Nephron (organoid): ENCODE measurements around the gene TRPC4.
A peak's percentile ranks its signal among the peaks of the same experiment; 100 is the strongest.
"Not testable (repeated sequence)": the region's sequence is repeated elsewhere in the genome, so short reads cannot be mapped to it uniquely, and the experiment has no call there.

Experiments used
- H3K27ac Mint-ChIP-seq, 3 experiments: 2 replicates each; pipeline ENCODE4 v1.8.0; 2020; ENCODE audit warnings: mixed read lengths in 3 of 3, mild to moderate bottlenecking in 2 of 3, moderate library complexity in 1 of 3
- H3K27me3 Mint-ChIP-seq: 2 replicates; pipeline ENCODE4 v1.8.0; 2021; ENCODE audit warnings: low read depth, mild to moderate bottlenecking, moderate library complexity, mixed read lengths
- H3K36me3 Mint-ChIP-seq: 2 replicates; pipeline ENCODE4 v1.8.0; 2020; ENCODE audit warnings: low read depth, mixed read lengths
- H3K4me1 Mint-ChIP-seq: 2 replicates; pipeline ENCODE4 v1.8.0; 2020; ENCODE audit warnings: mixed read lengths
- H3K4me3 Mint-ChIP-seq, 3 experiments: 2 replicates each; pipeline ENCODE4 v1.8.0; 2020; ENCODE audit warnings: mild to moderate bottlenecking in 3 of 3, mixed read lengths in 3 of 3, moderate library complexity in 2 of 3
- H3K9me3 Mint-ChIP-seq: 2 replicates; pipeline ENCODE4 v1.8.0; 2020; ENCODE audit warnings: mixed read lengths
- CTCF ChIP-seq, 3 experiments: fragments of 200-600 bp; sonication (generic); IDR thresholded peaks; one replicate each; pipeline ENCODE4 v1.5.0; 2021; ENCODE audit warnings: antibody characterized with exemption in 3 of 3; ENCODE audit not compliant: unreplicated experiment in 3 of 3

TRPC4 gene

GRCh38 chr13:37599519-37599918 lies 270.1 kb downstream of the TRPC4 start:
- no peak for TF ChIP-seq CTCF (IDR thresholded peaks at IDR 0.05; ENCODE audit: unreplicated experiment in 3 of 3)
- Mint-ChIP-seq H3K27ac (peak overlapping the region; percentile 81 to 95 (median 94)), H3K27me3 (no peaks in the 10 kb centered on the region), H3K9me3 (no peaks in the 10 kb centered on the region), H3K4me1 (peaks cover 51% of the 10 kb centered on the region), H3K36me3 (peaks cover 17% of the 10 kb centered on the region), H3K4me3 (peak overlapping the region; percentile 85 to 97 (median 93))

- Mint-ChIP-seq H3K36me3 (peaks cover 17% of the 10 kb centered on the region), H3K9me3 (no peaks in the 10 kb centered on the region), H3K27ac (peak within 1 kb of the TSS; percentile 82 to 95 (median 94)), H3K27me3 (no peaks in the 10 kb centered on the region), H3K4me3 (peak within 1 kb of the TSS; percentile 85 to 97 (median 93)), H3K4me1 (peaks cover 45% of the 10 kb centered on the region)
- no peak for TF ChIP-seq CTCF (IDR thresholded peaks at IDR 0.05; ENCODE audit: unreplicated experiment in 3 of 3)
Measured at GRCh38 chr13:37598597-37598996, 271.0 kb downstream of the TRPC4 start, which contains the start of gene POSTN. Gene POSTN (minus strand): TSS chr13:37598768. CDS start chr13:37598726, 42 bp downstream.

- no peak for TF ChIP-seq CTCF (IDR thresholded peaks at IDR 0.05; ENCODE audit: unreplicated experiment in 3 of 3)
- Mint-ChIP-seq H3K4me3 (peak overlapping the region; percentile 85 to 97 (median 93)), H3K4me1 (peaks cover 38% of the 10 kb centered on the region), H3K27ac (peak overlapping the region; percentile 82 to 92 (median 90)), H3K36me3 (peaks cover 17% of the 10 kb centered on the region), H3K9me3 (no peaks in the 10 kb centered on the region), H3K27me3 (no peaks in the 10 kb centered on the region)
Measured at GRCh38 chr13:37597477-37598025, 272.0 kb downstream of the TRPC4 start.

GRCh38 chr13:37596805-37597204 lies 272.8 kb downstream of the TRPC4 start:
- H3K4me1 Mint-ChIP-seq: peaks cover 30% of the 10 kb centered on the region
- TF ChIP-seq CTCF (IDR thresholded peaks at IDR 0.05; ENCODE audit: unreplicated experiment in 3 of 3): no peak

GRCh38 chr13:37595162-37595561 lies 274.4 kb downstream of the TRPC4 start:
- Mint-ChIP-seq H3K4me3 (peak overlapping the region; percentile 66 to 97 (median 93)), H3K36me3 (peaks cover 25% of the 10 kb centered on the region), H3K27me3 (no peaks in the 10 kb centered on the region), H3K9me3 (no peaks in the 10 kb centered on the region), H3K4me1 (peaks cover 20% of the 10 kb centered on the region), H3K27ac (peak overlapping the region; percentile 52 to 77 (median 76))
- TF ChIP-seq CTCF (IDR thresholded peaks at IDR 0.05; ENCODE audit: unreplicated experiment in 3 of 3): no peak

More at GRCh38 chr13:37596805-37597204, 272.8 kb downstream of the TRPC4 start:
- no peaks in the 10 kb centered on the region for H3K27me3 Mint-ChIP-seq
- peak overlapping the region; percentile 85 to 97 (median 93) for H3K4me3 Mint-ChIP-seq
- H3K27ac Mint-ChIP-seq: peak overlapping the region; percentile 82 to 92 (median 90)
- H3K9me3 Mint-ChIP-seq: no peaks in the 10 kb centered on the region
- peaks cover 18% of the 10 kb centered on the region for H3K36me3 Mint-ChIP-seq

- no peak for TF ChIP-seq CTCF (IDR thresholded peaks at IDR 0.05; ENCODE audit: unreplicated experiment in 3 of 3)
- Mint-ChIP-seq H3K27ac (peak overlapping the region; percentile 40 to 76 (median 52)), H3K4me3 (peak overlapping the region; percentile 66 to 97 (median 93)), H3K27me3 (no peaks in the 10 kb centered on the region), H3K4me1 (peaks cover 14% of the 10 kb centered on the region), H3K9me3 (no peaks in the 10 kb centered on the region), H3K36me3 (peaks cover 25% of the 10 kb centered on the region)
Measured at GRCh38 chr13:37594550-37594949, 275.0 kb downstream of the TRPC4 start.

GRCh38 chr13:37589381-37589780 lies 280.2 kb downstream of the TRPC4 start:
- H3K36me3 Mint-ChIP-seq: peaks cover 46% of the 10 kb centered on the region
- not testable (repeated sequence) for H3K27ac Mint-ChIP-seq, H3K4me1 Mint-ChIP-seq, H3K27me3 Mint-ChIP-seq, H3K9me3 Mint-ChIP-seq, H3K4me3 Mint-ChIP-seq
